AG08395 (cell line): ENCODE measurements around the gene FRYL.
"Not testable (repeated sequence)": the region's sequence is repeated elsewhere in the genome, so short reads cannot be mapped to it uniquely, and the experiment has no call there.

Experiments used
- DNase-seq: peaks from one replicate; pipeline ENCODE4 v3.0.0; 2012; ENCODE audit warnings: mixed read lengths, low spot score

The FRYL gene

GRCh38 chr4:48785302-48785701 is 5.2 kb upstream of the FRYL start:
- no peak for DNase-seq

DNA sequence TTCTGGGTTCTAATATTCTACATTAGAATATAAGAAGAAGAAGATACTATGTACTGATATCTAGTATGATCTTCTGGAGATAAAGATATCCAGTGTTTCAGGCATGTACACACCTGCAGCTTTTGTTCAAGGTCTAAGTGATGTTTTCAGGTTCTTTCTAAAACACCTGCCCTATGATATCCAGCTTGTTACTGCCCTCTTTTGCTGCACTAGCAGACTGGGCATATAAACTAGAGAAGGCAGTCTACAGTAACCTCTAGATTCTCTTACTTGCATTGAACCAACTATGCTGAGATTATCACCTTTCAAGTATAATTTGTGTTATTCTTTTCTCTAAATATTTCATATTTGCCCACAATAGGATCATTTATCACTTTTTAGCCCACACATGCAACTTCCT is 1.9 kb upstream of the FRYL start:
- DNase-seq, result no peak

DNA sequence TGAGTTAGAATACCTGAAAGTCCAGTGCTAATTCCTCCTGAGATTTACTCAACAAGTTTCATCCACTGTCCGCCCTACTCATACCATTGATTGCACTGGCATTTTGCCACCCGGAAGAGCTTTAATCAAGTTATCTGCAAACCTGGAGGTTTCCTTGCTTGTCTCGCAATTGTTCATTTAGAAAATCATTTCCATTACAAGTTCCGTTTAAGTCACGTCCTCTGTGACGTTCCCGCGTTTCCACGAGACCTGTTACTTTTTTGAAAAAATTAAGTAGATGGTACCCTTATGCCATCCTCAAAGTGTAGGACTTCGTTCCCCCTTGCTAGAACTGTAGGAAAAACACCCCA is 761 bp upstream of the FRYL start:
- DNase-seq, result no peak

- peak; percentile 45 for DNase-seq
Measured at GRCh38 chr4:48779095-48779997, 733 bp downstream of the FRYL start.

GRCh38 chr4:48778431-48779094 is 1.5 kb downstream of the FRYL start:
- peak; percentile 16 for DNase-seq

GRCh38 chr4:48777739-48778138 is 2.3 kb downstream of the FRYL start:
- DNase-seq, result no peak

- no peak for DNase-seq
Measured at GRCh38 chr4:48774760-48775710, 5.0 kb downstream of the FRYL start.

DNA sequence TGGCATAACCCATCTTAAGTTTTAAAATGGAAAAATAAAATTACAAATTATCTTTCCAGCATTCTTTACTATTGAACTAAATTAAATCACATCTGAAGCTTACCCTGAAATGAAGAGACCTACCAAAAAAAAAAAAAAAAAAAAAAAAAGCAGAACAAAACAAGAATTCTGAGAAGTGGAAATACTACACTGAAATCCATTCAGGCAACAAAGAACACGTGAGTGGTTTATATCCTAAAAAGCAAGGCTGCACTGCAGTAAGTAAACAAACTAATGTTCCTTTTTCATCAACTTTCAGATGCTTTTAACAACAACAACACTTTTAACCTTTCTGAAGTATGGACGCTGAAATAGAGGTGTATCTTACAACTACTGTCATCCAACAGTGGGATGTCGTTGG is 7.5 kb downstream of the FRYL start:
- DNase-seq, result no peak

- DNase-seq, result no peak
Measured at GRCh38 chr4:48767055-48767929, 12.8 kb downstream of the FRYL start.

- no peak for DNase-seq
Measured at GRCh38 chr4:48766131-48766792, 13.8 kb downstream of the FRYL start.

GRCh38 chr4:48762408-48762807 is 17.7 kb downstream of the FRYL start:
- DNase-seq, result no peak

GRCh38 chr4:48761286-48761685 is 18.8 kb downstream of the FRYL start:
- no peak for DNase-seq

GRCh38 chr4:48758703-48759102 is 21.4 kb downstream of the FRYL start:
- not testable (repeated sequence) for DNase-seq

GRCh38 chr4:48756689-48757220 is 23.3 kb downstream of the FRYL start:
- DNase-seq, result no peak

- no peak for DNase-seq
Measured at GRCh38 chr4:48755281-48755680, 24.8 kb downstream of the FRYL start.

- no peak for DNase-seq
Measured at GRCh38 chr4:48753159-48753558, 26.9 kb downstream of the FRYL start.

- DNase-seq, result no peak
Measured at GRCh38 chr4:48752726-48753125, 27.4 kb downstream of the FRYL start.

- no peak for DNase-seq
Measured at GRCh38 chr4:48752246-48752645, 27.8 kb downstream of the FRYL start.

DNA sequence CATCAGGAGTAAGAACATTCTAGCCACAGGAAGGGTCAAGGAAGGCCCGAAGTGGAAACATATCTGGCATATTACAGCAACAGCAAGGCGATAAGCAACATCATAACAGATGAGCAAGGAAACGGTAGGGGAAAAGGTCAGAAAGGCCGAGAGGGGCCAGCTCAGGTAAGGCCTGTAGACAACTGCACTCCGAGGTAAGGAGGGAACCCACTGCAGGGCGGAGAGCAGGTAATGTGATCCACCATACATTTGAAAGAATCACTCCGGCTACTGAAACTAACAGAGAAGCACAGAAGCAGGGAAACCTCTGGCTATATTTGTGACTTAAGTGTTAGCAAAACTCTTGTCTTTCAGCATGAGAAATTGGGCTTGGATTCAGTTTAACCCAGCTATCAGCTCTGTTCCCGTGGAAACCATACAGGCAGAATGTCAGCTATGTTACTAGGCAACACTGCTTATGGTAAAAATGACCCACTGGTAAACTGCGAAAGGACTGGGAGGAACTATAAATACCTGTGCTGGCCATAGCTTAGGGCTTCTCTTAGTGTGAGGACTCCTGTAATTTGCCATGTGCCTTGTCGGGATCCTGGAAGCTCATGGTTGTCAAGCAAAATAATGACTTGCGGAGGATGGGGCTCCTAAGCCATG is 31.0 kb downstream of the FRYL start:
- DNase-seq, result no peak
